Measurements from ENCODE around the gene NCOA7. TPM values are rescaled to one million over a fixed set of nuclear protein-coding genes. Genes with fewer than 3 reads are reported as not detected.
A peak's percentile ranks its signal among the peaks of the same experiment; 100 is the strongest.

The NCOA7 gene
- total and polyA plus RNA-seq, 5 donors from 2014 or later: 12.6 to 41.9 (median 14.3) TPM

GRCh38 chr6:125924169-125924568 is 133.4 kb downstream of the NCOA7 start:
- Mint-ChIP-seq H3K4me3 (no peak overlapping the region), H3K27ac (no peak overlapping the region), H3K4me1 (peaks cover 7 to 24% (median 10%) of the 10 kb centered on the region in 4 donors), H3K9me3 (no peaks in the 10 kb centered on the region), H3K36me3 (peaks cover 42% of the 10 kb centered on the region), H3K27me3 (no peaks in the 10 kb centered on the region)
- H3K9me3 ChIP-seq (ENCODE audit: control insufficient read depth in 2 of 2, low read length in 2 of 2): no peaks in the 10 kb centered on the region
- peaks cover 8% of the 10 kb centered on the region for H3K4me1 ChIP-seq (ENCODE audit: control insufficient read depth, insufficient read depth, low read length, poor library complexity, severe bottlenecking)
- no peaks in the 10 kb centered on the region for H3K27me3 ChIP-seq (ENCODE audit: control insufficient read depth, insufficient read depth, low read length)
- H3K4me3 ChIP-seq (ENCODE audit: low read depth, low read length): no peak overlapping the region
- peak; percentile 34 to 37 for ATAC-seq (ENCODE audit: low read depth in 2 of 2)
- H3K27ac ChIP-seq (ENCODE audit: insufficient read depth, low read length, poor library complexity, severe bottlenecking): no peak overlapping the region
- H3K36me3 ChIP-seq (ENCODE audit: control insufficient read depth, insufficient read depth, low read length): peaks cover 57% of the 10 kb centered on the region
- DNase-seq: peak in 1 of 3 donors; percentile 60

GRCh38 chr6:125924697-125925358 is 134.1 kb downstream of the NCOA7 start:
- Histone ChIP-seq H3K27ac (ENCODE audit: insufficient read depth, low read length, poor library complexity, severe bottlenecking) (no peak overlapping the region), H3K4me1 (ENCODE audit: control insufficient read depth, insufficient read depth, low read length, poor library complexity, severe bottlenecking) (peaks cover 1% of the 10 kb centered on the region), H3K4me3 (ENCODE audit: low read depth, low read length) (no peak overlapping the region), H3K27me3 (ENCODE audit: control insufficient read depth, insufficient read depth, low read length) (no peaks in the 10 kb centered on the region), H3K9me3 (ENCODE audit: control insufficient read depth in 2 of 2, low read length in 2 of 2) (no peaks in the 10 kb centered on the region), H3K36me3 (ENCODE audit: control insufficient read depth, insufficient read depth, low read length) (peaks cover 61% of the 10 kb centered on the region)
- H3K4me1 Mint-ChIP-seq: peaks cover 3 to 20% (median 7%) of the 10 kb centered on the region in 4 donors
- no peak overlapping the region for H3K4me3 Mint-ChIP-seq
- H3K9me3 Mint-ChIP-seq: no peaks in the 10 kb centered on the region
- DNase-seq (no peak), ATAC-seq (ENCODE audit: low read depth in 2 of 2) (no peak)
- H3K36me3 Mint-ChIP-seq: peaks cover 42% of the 10 kb centered on the region
- H3K27ac Mint-ChIP-seq: peak overlapping the region in 2 of 3 donors; percentile 15 to 32
- no peaks in the 10 kb centered on the region for H3K27me3 Mint-ChIP-seq

- H3K9me3 ChIP-seq (ENCODE audit: control insufficient read depth in 2 of 2, low read length in 2 of 2): no peaks in the 10 kb centered on the region
- DNase-seq (no peak), ATAC-seq (ENCODE audit: low read depth in 2 of 2) (no peak)
- peaks cover 56% of the 10 kb centered on the region for H3K36me3 ChIP-seq (ENCODE audit: control insufficient read depth, insufficient read depth, low read length)
- Mint-ChIP-seq H3K4me1 (peaks cover 0 to 15% (median 6%) of the 10 kb centered on the region in 4 donors), H3K4me3 (no peak overlapping the region), H3K36me3 (peaks cover 44% of the 10 kb centered on the region), H3K27ac (no peak overlapping the region), H3K27me3 (no peaks in the 10 kb centered on the region), H3K9me3 (peaks cover 0 to 3% (median 0%) of the 10 kb centered on the region in 7 donors)
- no peaks in the 10 kb centered on the region for H3K27me3 ChIP-seq (ENCODE audit: control insufficient read depth, insufficient read depth, low read length)
- no peaks in the 10 kb centered on the region for H3K4me1 ChIP-seq (ENCODE audit: control insufficient read depth, insufficient read depth, low read length, poor library complexity, severe bottlenecking)
- H3K27ac ChIP-seq (ENCODE audit: insufficient read depth, low read length, poor library complexity, severe bottlenecking): no peak overlapping the region
- no peak overlapping the region for H3K4me3 ChIP-seq (ENCODE audit: low read depth, low read length)
Observed at GRCh38 chr6:125926711-125927110, 136.0 kb downstream of the NCOA7 start.

- no peaks in the 10 kb centered on the region for H3K27me3 Mint-ChIP-seq
- Histone ChIP-seq H3K4me1 (ENCODE audit: control insufficient read depth, insufficient read depth, low read length, poor library complexity, severe bottlenecking) (no peaks in the 10 kb centered on the region), H3K4me3 (ENCODE audit: low read depth, low read length) (no peak overlapping the region), H3K27me3 (ENCODE audit: control insufficient read depth, insufficient read depth, low read length) (no peaks in the 10 kb centered on the region), H3K9me3 (ENCODE audit: control insufficient read depth in 2 of 2, low read length in 2 of 2) (no peaks in the 10 kb centered on the region), H3K36me3 (ENCODE audit: control insufficient read depth, insufficient read depth, low read length) (peaks cover 47% of the 10 kb centered on the region), H3K27ac (ENCODE audit: insufficient read depth, low read length, poor library complexity, severe bottlenecking) (no peak overlapping the region)
- peaks cover 0 to 15% (median 6%) of the 10 kb centered on the region in 4 donors for H3K4me1 Mint-ChIP-seq
- H3K27ac Mint-ChIP-seq: peak overlapping the region in 2 of 3 donors; percentile 31 to 44
- H3K36me3 Mint-ChIP-seq: peaks cover 39% of the 10 kb centered on the region
- DNase-seq: no peak
- no peak overlapping the region for H3K4me3 Mint-ChIP-seq
- no peak for ATAC-seq (ENCODE audit: low read depth in 2 of 2)
- H3K9me3 Mint-ChIP-seq: peaks cover 0 to 3% (median 0%) of the 10 kb centered on the region in 7 donors
Observed at GRCh38 chr6:125927761-125928160, 137.0 kb downstream of the NCOA7 start.

GRCh38 chr6:125930765-125931418 is 140.1 kb downstream of the NCOA7 start:
- H3K36me3 Mint-ChIP-seq: peaks cover 20% of the 10 kb centered on the region

GRCh38 chr6:125931733-125932450 is 141.1 kb downstream of the NCOA7 start:
- Histone ChIP-seq H3K27ac (ENCODE audit: insufficient read depth, low read length, poor library complexity, severe bottlenecking) (no peak overlapping the region), H3K4me1 (ENCODE audit: control insufficient read depth, insufficient read depth, low read length, poor library complexity, severe bottlenecking) (no peaks in the 10 kb centered on the region), H3K27me3 (ENCODE audit: control insufficient read depth, insufficient read depth, low read length) (no peaks in the 10 kb centered on the region), H3K9me3 (ENCODE audit: control insufficient read depth in 2 of 2, low read length in 2 of 2) (no peaks in the 10 kb centered on the region), H3K4me3 (ENCODE audit: low read depth, low read length) (no peak overlapping the region), H3K36me3 (ENCODE audit: control insufficient read depth, insufficient read depth, low read length) (peaks cover 26% of the 10 kb centered on the region)
- no peaks in the 10 kb centered on the region for H3K27me3 Mint-ChIP-seq
- no peaks in the 10 kb centered on the region for H3K4me1 Mint-ChIP-seq
- DNase-seq (no peak), ATAC-seq (ENCODE audit: low read depth in 2 of 2) (no peak)
- peaks cover 0 to 3% (median 0%) of the 10 kb centered on the region in 7 donors for H3K9me3 Mint-ChIP-seq
- H3K27ac Mint-ChIP-seq: peak overlapping the region in 1 of 3 donors; percentile 69
- peaks cover 20% of the 10 kb centered on the region for H3K36me3 Mint-ChIP-seq
- H3K4me3 Mint-ChIP-seq: no peak overlapping the region

More at GRCh38 chr6:125930765-125931418, 140.1 kb downstream of the NCOA7 start:
- Mint-ChIP-seq H3K4me1 (no peaks in the 10 kb centered on the region), H3K9me3 (peaks cover 0 to 3% (median 0%) of the 10 kb centered on the region in 7 donors), H3K27me3 (no peaks in the 10 kb centered on the region), H3K4me3 (no peak overlapping the region), H3K27ac (peak overlapping the region in 1 of 3 donors; percentile 20)
- H3K27ac ChIP-seq (ENCODE audit: insufficient read depth, low read length, poor library complexity, severe bottlenecking): no peak overlapping the region
- ATAC-seq (ENCODE audit: low read depth in 2 of 2) (no peak), DNase-seq (no peak)
- H3K27me3 ChIP-seq (ENCODE audit: control insufficient read depth, insufficient read depth, low read length): no peaks in the 10 kb centered on the region
- no peak overlapping the region for H3K4me3 ChIP-seq (ENCODE audit: low read depth, low read length)
- H3K36me3 ChIP-seq (ENCODE audit: control insufficient read depth, insufficient read depth, low read length): peaks cover 26% of the 10 kb centered on the region
- H3K9me3 ChIP-seq (ENCODE audit: control insufficient read depth in 2 of 2, low read length in 2 of 2): no peaks in the 10 kb centered on the region
- H3K4me1 ChIP-seq (ENCODE audit: control insufficient read depth, insufficient read depth, low read length, poor library complexity, severe bottlenecking): no peaks in the 10 kb centered on the region

- ATAC-seq (ENCODE audit: low read depth in 2 of 2): no peak
- no peaks in the 10 kb centered on the region for H3K27me3 ChIP-seq (ENCODE audit: control insufficient read depth, insufficient read depth, low read length)
- no peak overlapping the region for H3K27ac ChIP-seq (ENCODE audit: insufficient read depth, low read length, poor library complexity, severe bottlenecking)
- H3K27ac Mint-ChIP-seq: no peak overlapping the region
- H3K4me1 Mint-ChIP-seq: no peaks in the 10 kb centered on the region
- H3K36me3 ChIP-seq (ENCODE audit: control insufficient read depth, insufficient read depth, low read length): peaks cover 22% of the 10 kb centered on the region
- no peak overlapping the region for H3K4me3 Mint-ChIP-seq
- no peak overlapping the region for H3K4me3 ChIP-seq (ENCODE audit: low read depth, low read length)
- DNase-seq: no peak
- H3K4me1 ChIP-seq (ENCODE audit: control insufficient read depth, insufficient read depth, low read length, poor library complexity, severe bottlenecking): no peaks in the 10 kb centered on the region
- H3K27me3 Mint-ChIP-seq: no peaks in the 10 kb centered on the region
- no peaks in the 10 kb centered on the region for H3K9me3 ChIP-seq (ENCODE audit: control insufficient read depth in 2 of 2, low read length in 2 of 2)
- peaks cover 18% of the 10 kb centered on the region for H3K36me3 Mint-ChIP-seq
- H3K9me3 Mint-ChIP-seq: peaks cover 0 to 3% (median 0%) of the 10 kb centered on the region in 7 donors
Observed at GRCh38 chr6:125932451-125932795, 141.7 kb downstream of the NCOA7 start.

Data from CD4-positive, CD25-positive, alpha-beta regulatory T cell (primary cell).